ENCODE measurements around the gene PLEK2.

The PLEK2 gene

DNA sequence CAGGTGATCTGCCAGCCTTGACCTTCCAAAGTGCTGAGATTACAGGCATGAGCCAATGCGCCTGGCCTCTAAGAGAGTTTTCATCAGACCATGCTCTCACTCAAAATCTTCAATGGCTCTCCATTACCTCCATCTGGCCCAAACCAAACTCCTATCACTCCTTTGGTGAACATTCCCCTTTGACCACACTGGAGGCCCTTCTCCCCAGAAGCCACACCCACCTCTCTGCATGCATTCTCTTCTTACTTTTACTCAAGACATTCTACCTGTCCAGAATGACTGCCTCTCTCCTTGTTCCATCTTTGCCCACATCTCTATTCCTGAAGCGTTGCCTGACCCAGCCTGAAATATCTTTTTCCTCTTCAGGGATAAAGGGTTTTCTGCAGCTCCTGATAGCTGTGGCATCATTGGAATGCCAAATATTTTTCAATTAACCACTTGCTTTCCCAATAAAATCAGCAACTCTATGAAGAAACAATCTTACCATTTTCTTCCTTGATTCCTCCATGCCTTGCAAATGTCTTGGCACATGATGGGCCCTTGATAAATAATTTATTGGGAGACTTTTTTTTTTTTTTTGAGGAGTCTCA lies 15.5 kb downstream of the PLEK2 start:
- DNase-seq: no peak

DNA sequence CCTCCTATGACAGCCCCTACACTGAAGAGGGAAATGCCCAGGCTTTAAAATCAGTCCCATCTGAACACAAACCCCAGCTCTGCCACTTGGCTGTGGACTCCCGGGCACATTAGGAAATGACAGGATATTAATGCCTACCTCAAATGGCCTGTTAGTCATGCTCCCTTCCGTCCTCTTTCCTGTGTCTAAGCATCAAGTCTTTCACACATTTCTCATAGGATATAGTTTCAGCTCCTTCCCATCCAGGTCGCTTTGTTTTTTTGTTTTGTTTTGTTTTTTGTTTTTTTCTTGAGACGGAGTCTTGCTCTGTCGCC lies 16.1 kb downstream of the PLEK2 start:
- no peak for DNase-seq

- DNase-seq: no peak
Measured at GRCh38 chr14:67395086-67395875, 16.7 kb downstream of the PLEK2 start.

GRCh38 chr14:67393689-67394088 lies 18.3 kb downstream of the PLEK2 start:
- DNase-seq: no peak

DNA sequence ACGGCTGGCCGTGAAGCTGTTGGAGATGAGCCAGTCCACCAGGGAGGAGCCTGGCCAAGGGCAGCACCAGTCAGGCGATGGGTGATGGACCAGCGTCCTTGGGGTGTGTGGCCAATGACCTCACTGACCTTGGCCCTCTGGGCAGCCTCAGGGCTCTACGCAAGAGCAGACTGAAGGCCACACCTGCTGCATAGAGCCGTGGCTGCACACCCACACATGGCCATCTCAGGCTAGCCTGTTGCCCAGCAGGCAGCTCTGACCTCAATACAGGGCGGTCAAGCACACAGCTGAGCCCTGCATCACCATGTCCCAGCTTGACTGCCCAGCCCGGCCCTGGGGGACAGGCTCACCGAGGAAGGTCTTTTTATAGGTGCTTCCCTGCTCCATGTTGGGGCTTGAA lies 19.2 kb downstream of the PLEK2 start:
- no peak for DNase-seq

GRCh38 chr14:67392123-67392522 lies 19.8 kb downstream of the PLEK2 start:
- DNase-seq: no peak

- no peak for DNase-seq
Measured at GRCh38 chr14:67391268-67391667, 20.7 kb downstream of the PLEK2 start.

GRCh38 chr14:67389811-67390534 lies 22.0 kb downstream of the PLEK2 start:
- no peak for DNase-seq

GRCh38 chr14:67389275-67389674 lies 22.7 kb downstream of the PLEK2 start:
- DNase-seq: no peak

- DNase-seq: no peak
Measured at GRCh38 chr14:67387195-67387594, 24.8 kb downstream of the PLEK2 start.

DNA sequence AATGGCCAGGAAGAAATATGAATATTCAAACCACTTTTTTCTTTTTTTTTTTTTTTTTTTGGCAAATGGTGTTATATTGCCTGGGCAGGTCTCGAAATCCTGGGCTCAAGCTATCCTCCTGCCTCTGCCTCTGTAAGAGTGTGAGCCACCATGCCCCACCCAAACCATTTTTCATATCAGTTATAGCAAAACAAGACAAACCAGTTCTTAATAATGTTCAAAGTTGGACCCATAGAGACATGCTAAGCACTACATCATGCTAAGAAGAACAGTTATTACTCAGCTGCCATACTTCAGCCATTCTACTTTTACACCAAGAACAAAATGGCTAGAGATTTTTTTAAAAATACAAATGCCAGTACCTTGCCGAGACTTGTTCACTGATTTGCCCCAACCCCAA lies 26.3 kb downstream of the PLEK2 start:
- no peak for DNase-seq

DNA sequence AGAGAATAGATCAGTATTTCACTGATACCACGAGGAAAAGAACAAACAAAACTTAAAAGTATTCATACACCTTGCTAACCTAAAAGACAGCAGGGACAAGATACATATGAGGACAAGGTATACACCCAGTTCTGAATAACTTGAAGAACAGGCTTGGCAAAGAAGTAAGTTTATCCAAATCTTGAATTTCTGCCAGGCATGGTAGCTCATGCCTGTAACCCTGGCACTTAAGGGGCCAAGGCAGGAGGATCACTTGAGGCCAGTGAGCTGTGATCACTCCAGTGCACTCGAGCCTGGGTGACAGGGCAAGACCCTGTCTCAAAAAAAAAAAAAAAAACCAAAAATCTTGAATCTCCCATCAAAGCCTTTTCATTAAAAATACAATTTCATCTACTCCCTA lies 26.8 kb downstream of the PLEK2 start:
- DNase-seq: no peak

DNA sequence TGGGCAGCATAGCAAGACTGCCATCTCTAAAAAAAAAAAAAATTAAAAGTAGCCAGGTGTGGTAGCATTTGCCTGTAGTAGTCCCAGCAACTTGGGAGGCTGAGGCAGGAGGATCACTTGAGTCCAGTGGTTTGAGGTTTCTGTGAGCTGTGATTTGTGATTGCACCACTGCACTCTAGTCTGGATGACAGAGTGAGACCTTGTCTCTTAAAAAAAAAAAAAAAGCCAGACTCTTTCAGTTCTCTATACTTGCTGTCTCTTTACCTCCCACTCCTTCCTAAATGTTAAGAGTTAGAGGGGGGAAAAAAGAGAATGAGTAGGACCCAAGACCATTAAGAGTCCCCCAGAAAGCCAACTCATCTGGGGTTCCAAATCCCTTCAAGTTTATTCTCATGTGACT lies 34.0 kb downstream of the PLEK2 start:
- DNase-seq: no peak

DNA sequence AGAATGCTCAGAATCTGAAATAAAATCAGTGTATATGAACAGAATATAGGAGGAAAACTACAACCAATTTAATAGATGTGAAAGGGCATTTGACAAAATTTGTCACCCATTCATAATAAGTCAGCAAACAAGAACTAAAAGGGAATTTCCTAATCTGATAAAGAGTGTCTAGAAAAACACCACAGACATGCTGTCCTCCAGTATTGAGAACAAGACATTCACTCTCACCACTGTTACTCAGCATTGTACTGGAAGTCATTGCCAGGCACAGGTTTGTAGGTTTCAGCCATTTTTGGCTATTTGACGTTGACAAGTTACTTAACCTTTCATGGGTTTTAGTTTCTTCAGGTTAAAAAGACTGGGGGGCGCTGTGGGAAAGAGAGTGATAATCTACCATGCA lies 38.6 kb downstream of the PLEK2 start:
- no peak for DNase-seq

GRCh38 chr14:67372833-67373232 lies 39.1 kb downstream of the PLEK2 start:
- no peak for DNase-seq

GRCh38 chr14:67371247-67372148 lies 40.5 kb downstream of the PLEK2 start:
- DNase-seq: no peak

GRCh38 chr14:67370830-67371229 lies 41.1 kb downstream of the PLEK2 start:
- no peak for DNase-seq

DNA sequence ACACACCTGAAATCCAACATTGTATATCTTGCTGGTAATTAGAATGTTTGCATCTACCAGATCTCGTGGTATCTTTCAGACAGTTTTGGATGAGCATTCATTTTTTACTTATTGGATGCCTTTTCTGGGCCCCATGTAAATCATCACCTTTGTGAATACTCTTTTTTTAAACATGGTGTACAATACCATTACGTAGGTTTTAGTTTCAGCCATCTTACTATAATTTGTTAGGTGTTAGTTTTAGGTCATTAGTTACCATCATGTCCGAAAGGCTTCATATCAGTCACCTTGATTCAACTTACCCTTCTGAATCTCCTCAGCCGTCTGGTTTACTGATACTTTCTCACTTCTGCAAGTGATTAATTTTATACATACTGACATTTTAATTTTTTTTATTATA lies 46.5 kb downstream of the PLEK2 start:
- DNase-seq: no peak

DNA sequence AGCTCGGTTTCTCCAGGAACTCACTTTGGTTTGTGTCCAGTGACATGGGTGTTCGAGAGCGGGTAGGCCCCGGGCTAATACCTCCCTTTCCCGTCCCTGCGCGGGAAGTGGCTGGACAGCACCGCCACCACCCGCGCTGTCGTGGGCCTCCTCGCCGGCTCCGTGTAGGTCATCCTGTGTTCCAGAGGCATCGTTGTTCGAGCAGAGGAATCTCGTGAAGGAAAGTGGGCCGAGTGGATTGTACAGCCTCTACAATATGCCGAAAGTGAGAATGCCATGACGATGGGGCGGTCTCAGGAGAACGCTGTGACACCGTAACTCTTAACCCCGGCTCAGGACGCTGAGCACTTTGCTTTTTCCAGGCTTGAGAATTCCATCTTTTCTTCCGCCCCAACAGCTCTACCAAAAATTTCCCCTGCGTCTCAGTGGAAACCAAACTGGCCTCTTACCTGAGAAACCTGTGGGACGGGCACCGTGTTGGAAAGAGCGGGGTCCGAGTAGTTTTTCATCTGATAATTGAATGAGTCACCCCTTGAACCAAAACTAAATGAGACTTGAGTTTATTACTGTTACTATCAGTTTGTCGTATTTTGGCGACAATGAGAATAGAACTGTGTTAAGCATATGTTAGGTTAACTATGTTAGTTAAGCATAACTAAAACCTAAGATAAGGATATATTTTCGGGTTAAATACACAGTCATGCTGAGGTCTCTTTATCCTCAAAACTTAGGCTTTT lies 51.3 kb downstream of the PLEK2 start:
- no peak for DNase-seq

DNA sequence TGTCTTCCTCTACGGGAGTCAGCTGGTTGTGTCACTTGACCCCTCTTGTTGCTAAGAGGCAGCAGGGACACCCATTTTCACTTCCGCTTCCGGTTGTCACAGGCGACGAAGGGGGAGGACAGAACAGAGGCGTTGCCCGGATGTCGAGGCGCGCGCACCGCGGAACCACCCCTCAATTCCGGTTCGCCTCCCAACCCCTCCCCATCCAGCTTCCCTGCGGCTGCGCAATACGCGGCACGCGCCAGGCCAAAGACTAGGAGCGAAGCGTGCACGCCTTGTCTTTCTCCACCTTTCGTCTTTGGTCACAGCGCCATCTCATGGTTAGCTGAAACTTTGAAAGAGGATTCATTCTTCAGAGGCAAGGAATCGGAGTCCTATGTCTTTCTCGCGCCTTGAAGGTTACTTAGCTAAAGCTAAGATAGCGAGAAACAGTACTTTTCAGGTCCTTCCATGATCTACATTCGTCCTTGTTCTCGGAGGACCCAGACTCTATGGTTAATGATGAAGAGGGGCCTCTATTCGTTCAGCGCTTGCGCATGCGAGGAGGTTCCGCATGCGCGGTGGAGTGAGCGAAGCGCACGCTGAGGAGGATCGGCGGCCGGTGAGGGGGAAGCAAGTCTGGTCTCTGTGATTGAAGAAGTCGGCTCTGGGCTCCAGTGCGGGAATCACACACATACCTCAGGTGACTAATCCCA lies 52.0 kb downstream of the PLEK2 start, which contains the start of the genes ATP6V1D and EIF2S1:
TSS of gene ATP6V1D (minus strand) at position 30 of the 695 bp plus-strand sequence. CDS start 106 bp downstream, outside the sequence.
TSS of gene EIF2S1 (plus strand) at position 554 of the 695 bp plus-strand sequence. CDS start 4,440 bp downstream, outside the sequence.
- peak; percentile 84 to 100 (median 99) for DNase-seq
